HG03095 (cell line): Measurements from ENCODE around the gene CAPN10.

ENCODE experiments used
- ATAC-seq: cut with Tn5 transposase; IDR thresholded peaks from one replicate; pipeline ENCODE4 v1.9.1; 2021; ENCODE audit warnings: moderate library complexity; ENCODE audit not compliant: unreplicated experiment

The CAPN10 gene

GRCh38 chr2:240620859-240621258 is 34.3 kb downstream of the CAPN10 start:
- ATAC-seq: no peak

DNA sequence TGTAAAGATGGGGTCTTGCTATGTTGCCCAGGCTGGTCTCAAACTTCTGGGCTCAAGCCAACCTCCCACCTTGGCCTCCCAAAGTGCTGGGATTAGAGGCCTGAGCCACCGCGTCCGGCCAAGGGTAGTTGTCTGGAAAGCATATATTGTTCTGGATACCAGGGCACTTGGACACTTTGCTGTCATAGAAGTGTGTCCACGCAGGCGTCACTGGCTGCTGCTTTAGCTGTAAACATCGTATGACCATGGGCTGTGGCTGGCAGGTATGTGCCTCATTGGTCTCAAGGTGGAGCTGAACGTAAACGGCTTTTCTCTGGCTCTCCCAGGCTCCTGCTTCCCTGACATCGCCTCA is 35.5 kb downstream of the CAPN10 start:
- no peak for ATAC-seq

GRCh38 chr2:240622531-240623235 is 36.1 kb downstream of the CAPN10 start:
- no peak for ATAC-seq

GRCh38 chr2:240623531-240624010 is 37.0 kb downstream of the CAPN10 start:
- ATAC-seq: no peak

GRCh38 chr2:240624011-240624949 is 37.7 kb downstream of the CAPN10 start:
- ATAC-seq: no peak

GRCh38 chr2:240624950-240625621 is 38.6 kb downstream of the CAPN10 start, which contains the start of gene GPR35:
Gene GPR35 (plus strand): TSS chr2:240625480. CDS start chr2:240629953, 4,473 bp downstream.
- ATAC-seq: no peak

DNA sequence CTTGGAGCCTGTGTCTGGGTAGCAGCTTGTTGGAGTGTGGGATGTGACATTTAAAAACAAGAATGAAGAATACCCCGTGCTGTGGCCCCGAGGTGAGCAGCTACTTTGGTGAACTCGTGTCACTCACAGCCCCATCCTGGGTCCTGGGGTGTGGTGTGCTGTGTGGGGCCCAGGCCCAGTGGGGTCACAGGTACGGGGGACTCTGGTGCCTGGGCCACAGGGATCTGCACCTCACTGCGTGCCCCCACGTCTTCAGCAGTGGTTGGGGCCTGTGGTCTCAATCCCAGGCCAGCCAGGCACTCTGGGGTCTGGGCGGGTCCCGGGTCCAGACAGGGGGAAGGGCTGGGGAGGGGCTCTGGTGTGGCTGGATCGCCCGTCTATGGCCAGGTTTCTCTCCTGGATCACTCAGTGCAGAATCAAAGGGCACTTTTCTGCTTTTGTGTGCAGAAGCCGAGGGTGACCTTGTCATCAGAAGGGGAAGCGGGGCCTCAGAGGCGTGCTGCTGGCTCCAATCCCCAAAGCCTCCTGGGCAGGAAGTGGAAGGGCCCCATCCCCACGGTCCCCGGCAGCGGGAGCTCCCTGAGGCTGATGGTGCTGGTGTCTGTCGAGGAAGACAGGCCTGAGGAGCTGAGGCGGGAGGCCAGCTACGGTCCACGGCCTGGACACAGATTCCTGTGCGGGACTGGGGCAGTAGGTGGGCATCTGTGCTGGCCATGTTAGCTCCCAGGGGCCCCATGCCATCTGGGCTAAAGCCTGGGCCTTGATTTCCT is 40.2 kb downstream of the CAPN10 start:
- ATAC-seq: no peak

- ATAC-seq: no peak
These were observed 41.4 kb downstream of the CAPN10 start for GRCh38 chr2:240627736-240628506.

DNA sequence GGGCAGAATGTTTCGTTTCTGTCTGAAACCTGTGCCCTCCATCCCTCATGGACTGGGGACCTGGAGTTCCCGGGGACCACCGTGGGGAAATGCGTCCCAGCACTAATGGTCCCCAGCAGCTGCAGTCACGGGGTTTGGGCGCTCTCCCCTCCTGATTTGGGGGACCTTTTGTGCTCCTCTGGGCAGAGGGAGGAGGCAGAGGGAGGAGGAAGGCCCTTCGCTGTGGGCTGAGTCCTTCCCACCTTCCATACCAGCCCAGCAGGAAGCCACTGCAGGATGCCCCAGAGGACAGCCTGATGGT is 41.9 kb downstream of the CAPN10 start:
- ATAC-seq: no peak

DNA sequence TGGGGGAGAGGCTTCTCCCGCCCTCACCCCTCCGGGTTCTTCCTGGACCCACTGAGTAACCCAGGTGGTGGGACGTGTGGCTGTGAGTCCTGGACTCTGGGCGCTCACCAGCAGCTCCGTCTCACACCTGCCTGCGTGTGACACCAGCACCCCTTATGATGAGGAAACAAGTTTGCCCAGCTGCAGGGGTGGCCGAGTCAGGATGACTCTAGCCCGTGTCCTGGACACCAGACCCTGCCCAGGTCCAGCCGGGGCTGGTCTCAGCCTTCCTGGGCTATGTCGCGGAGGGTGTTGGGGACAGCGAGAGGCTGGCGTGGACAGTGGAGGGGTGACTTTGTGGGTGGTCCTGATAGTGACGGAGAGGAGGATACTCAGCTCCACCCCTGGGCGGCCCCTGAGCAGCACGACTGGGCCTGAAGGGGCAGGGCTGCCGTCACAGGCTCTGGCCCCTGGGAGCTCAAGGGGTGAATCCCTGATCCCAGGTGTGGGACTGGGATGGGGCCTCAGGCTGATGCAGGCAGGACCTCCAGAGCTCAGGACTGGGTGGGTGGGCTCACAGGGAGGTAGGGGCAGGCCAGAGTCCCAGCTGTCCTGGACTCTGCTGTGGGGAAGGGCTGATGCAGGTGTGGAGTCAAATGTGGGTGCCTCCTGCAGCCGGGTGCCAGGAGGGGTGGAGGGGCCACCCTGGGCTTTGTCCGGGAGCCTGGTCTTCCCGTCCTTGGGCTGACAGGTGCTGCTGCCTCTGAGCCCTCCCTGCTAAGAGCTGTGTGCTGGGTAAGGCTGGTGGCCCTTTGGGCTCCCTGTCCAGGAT is 42.5 kb downstream of the CAPN10 start:
- ATAC-seq: no peak

DNA sequence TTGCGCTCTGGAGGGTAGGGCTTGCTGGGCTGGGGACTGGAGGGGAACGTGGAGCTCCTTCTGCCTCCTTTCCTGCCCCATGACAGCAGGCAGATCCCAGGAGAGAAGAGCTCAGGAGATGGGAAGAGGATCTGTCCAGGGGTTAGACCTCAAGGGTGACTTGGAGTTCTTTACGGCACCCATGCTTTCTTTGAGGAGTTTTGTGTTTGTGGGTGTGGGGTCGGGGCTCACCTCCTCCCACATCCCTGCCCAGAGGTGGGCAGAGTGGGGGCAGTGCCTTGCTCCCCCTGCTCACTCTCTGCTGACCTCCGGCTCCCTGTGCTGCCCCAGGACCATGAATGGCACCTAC is 43.1 kb downstream of the CAPN10 start:
- no peak for ATAC-seq

DNA sequence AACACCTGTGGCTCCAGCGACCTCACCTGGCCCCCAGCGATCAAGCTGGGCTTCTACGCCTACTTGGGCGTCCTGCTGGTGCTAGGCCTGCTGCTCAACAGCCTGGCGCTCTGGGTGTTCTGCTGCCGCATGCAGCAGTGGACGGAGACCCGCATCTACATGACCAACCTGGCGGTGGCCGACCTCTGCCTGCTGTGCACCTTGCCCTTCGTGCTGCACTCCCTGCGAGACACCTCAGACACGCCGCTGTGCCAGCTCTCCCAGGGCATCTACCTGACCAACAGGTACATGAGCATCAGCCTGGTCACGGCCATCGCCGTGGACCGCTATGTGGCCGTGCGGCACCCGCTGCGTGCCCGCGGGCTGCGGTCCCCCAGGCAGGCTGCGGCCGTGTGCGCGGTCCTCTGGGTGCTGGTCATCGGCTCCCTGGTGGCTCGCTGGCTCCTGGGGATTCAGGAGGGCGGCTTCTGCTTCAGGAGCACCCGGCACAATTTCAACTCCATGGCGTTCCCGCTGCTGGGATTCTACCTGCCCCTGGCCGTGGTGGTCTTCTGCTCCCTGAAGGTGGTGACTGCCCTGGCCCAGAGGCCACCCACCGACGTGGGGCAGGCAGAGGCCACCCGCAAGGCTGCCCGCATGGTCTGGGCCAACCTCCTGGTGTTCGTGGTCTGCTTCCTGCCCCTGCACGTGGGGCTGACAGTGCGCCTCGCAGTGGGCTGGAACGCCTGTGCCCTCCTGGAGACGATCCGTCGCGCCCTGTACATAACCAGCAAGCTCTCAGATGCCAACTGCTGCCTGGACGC is 43.6 kb downstream of the CAPN10 start:
- no peak for ATAC-seq

- ATAC-seq: no peak
These were observed 44.4 kb downstream of the CAPN10 start for GRCh38 chr2:240630771-240631547.

DNA sequence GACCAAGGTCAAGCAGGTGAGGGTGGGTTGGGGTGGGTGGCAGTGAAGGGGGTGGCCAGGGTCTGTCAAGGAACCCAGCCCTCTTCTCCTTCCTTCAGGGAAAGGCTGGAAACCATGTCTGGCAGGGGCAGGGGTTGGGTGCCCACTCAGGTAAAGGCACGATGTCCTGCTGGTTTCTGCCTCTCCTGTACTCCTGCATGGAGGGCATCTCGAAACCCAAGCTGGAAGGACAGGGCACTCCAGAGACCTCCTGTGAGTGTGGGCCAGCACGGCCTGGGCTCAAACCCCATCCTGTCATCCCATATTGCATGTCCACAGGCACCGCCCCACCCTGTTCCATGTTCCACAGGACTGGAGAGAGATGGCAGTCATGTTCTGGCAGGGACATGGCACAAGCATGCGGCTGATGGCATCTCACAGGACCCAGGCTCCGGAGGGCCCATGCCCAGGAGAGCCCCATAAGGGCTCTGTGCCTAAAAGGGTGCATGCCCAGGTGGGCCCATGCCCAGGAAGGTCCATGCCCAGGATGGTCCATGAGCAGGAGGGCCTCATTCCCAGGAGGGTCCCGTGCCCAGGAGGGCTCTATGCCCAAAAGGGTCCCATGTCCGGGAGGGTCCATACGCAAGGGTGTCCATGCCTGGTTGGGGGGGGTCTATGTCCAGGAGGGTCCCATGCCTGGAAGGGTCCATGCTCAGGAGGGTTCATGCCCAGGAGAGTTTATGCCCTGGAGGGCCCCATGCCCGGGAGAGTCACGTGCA is 45.2 kb downstream of the CAPN10 start:
- ATAC-seq: no peak

GRCh38 chr2:240632306-240632721 is 45.8 kb downstream of the CAPN10 start:
- no peak for ATAC-seq

GRCh38 chr2:240635121-240635997 is 48.8 kb downstream of the CAPN10 start:
- ATAC-seq: no peak
